Large intestine (tissue), 3 donors: ENCODE results near the gene GALNT6. TPM values are rescaled to one million over a fixed set of nuclear protein-coding genes. Genes with fewer than 3 reads are reported as not detected.
A peak's percentile ranks its signal among the peaks of the same experiment; 100 is the strongest.

ENCODE experiments used
- DNase-seq, 2 donors: peaks; one replicate each; pipeline versions ENCODE4 v3.0.0 to v3.0.0-alpha.2; 2013
- H3K27ac ChIP-seq: one replicate; pipeline ENCODE4 v1.5.1; 2013; ENCODE audit warnings: low read length
- H3K27me3 ChIP-seq: 2 replicates; pipeline ENCODE4 v1.6.1; 2013; ENCODE audit warnings: low read length; ENCODE audit not compliant: control insufficient read depth, insufficient read depth
- H3K36me3 ChIP-seq: 2 replicates; pipeline ENCODE4 v1.6.1; 2013; ENCODE audit warnings: low read length; ENCODE audit not compliant: control insufficient read depth, insufficient read depth
- H3K4me1 ChIP-seq: one replicate; pipeline ENCODE4 v1.6.1; 2013; ENCODE audit warnings: low read length; ENCODE audit not compliant: control insufficient read depth, insufficient read depth
- H3K4me3 ChIP-seq: one replicate; pipeline ENCODE4 v1.5.1; 2013; ENCODE audit warnings: low read length
- H3K9me3 ChIP-seq: one replicate; pipeline ENCODE4 v1.6.1; 2013; ENCODE audit warnings: mild to moderate bottlenecking, low read depth, low read length, moderate library complexity; ENCODE audit not compliant: control insufficient read depth
- WGBS: methylation state at CpG from one replicate; pipeline ENCODE4 v1.1.5; 2013; ENCODE audit warnings: low lambda C conversion rate; ENCODE audit not compliant: insufficient coverage; 5-methylcytosine and 5-hydroxymethylcytosine counted together
- polyA plus RNA-seq: library from polyadenylated mRNA; unstranded; fragments of 120-200 nt; gene quantifications from one replicate; pipeline ENCODE4 v1.2.1, GENCODE V29; 2013

The GALNT6 gene
- polyA plus RNA-seq, 1 donor = 31.1 TPM

- 83% methylated on average over 2 of the region's 4 CpGs for WGBS
- Histone ChIP-seq H3K27me3 (no peaks in the 10 kb centered on the region), H3K27ac (no peak overlapping the region), H3K4me1 (peaks cover 9% of the 10 kb centered on the region), H3K4me3 (no peak overlapping the region), H3K36me3 (peaks cover 46% of the 10 kb centered on the region), H3K9me3 (no peaks in the 10 kb centered on the region)
- DNase-seq = no peak
Measured at GRCh38 chr12:51359851-51360250, 31.4 kb downstream of the GALNT6 start.

GRCh38 chr12:51358496-51358895 is 32.7 kb downstream of the GALNT6 start:
- Histone ChIP-seq H3K27me3 (no peaks in the 10 kb centered on the region), H3K4me3 (no peak overlapping the region), H3K27ac (no peak overlapping the region), H3K9me3 (no peaks in the 10 kb centered on the region), H3K4me1 (no peaks in the 10 kb centered on the region), H3K36me3 (peaks cover 38% of the 10 kb centered on the region)
- no peak for DNase-seq
- WGBS = no CpG with 5 or more reads among the region's 8 CpGs

GRCh38 chr12:51357374-51358047 is 33.7 kb downstream of the GALNT6 start:
- Histone ChIP-seq H3K27ac (no peak overlapping the region), H3K4me1 (no peaks in the 10 kb centered on the region), H3K36me3 (peaks cover 34% of the 10 kb centered on the region), H3K9me3 (no peaks in the 10 kb centered on the region), H3K4me3 (no peak overlapping the region), H3K27me3 (no peaks in the 10 kb centered on the region)
- DNase-seq = no peak
- no CpG with 5 or more reads among the region's 10 CpGs for WGBS

GRCh38 chr12:51351913-51352532 is 39.2 kb downstream of the GALNT6 start:
- no peak overlapping the region for H3K27ac ChIP-seq
- no peaks in the 10 kb centered on the region for H3K27me3 ChIP-seq
- H3K36me3 ChIP-seq = peaks cover 6% of the 10 kb centered on the region
- peak; percentile 31 to 33 for DNase-seq
- H3K4me3 ChIP-seq = no peak overlapping the region
- 40% methylated on average over 4 of the region's 11 CpGs for WGBS
- H3K9me3 ChIP-seq = no peaks in the 10 kb centered on the region
- H3K4me1 ChIP-seq = no peaks in the 10 kb centered on the region

- Histone ChIP-seq H3K27me3 (no peaks in the 10 kb centered on the region), H3K36me3 (no peaks in the 10 kb centered on the region), H3K4me1 (no peaks in the 10 kb centered on the region), H3K27ac (no peak overlapping the region), H3K4me3 (no peak overlapping the region), H3K9me3 (no peaks in the 10 kb centered on the region)
- no peak for DNase-seq
- WGBS = no CpG with 5 or more reads among the region's 5 CpGs
Measured at GRCh38 chr12:51349026-51349425, 42.2 kb downstream of the GALNT6 start.

GRCh38 chr12:51348116-51348515 is 43.1 kb downstream of the GALNT6 start:
- no CpG with 5 or more reads among the region's 4 CpGs for WGBS

GRCh38 chr12:51346581-51346980 is 44.6 kb downstream of the GALNT6 start, which contains the start of gene CELA1:
CELA1 (minus strand) TSS chr12:51346679; CDS start chr12:51346638, 41 bp downstream.
- Histone ChIP-seq H3K27ac (no peak within 1 kb of the TSS), H3K4me3 (no peak within 1 kb of the TSS), H3K36me3 (no peaks in the 10 kb centered on the region), H3K4me1 (no peaks in the 10 kb centered on the region), H3K27me3 (no peaks in the 10 kb centered on the region), H3K9me3 (no peaks in the 10 kb centered on the region)
- DNase-seq = no peak
- WGBS = no CpG with 5 or more reads among the region's 3 CpGs

More at GRCh38 chr12:51348116-51348515, 43.1 kb downstream of the GALNT6 start:
- DNase-seq = no peak
- Histone ChIP-seq H3K27me3 (no peaks in the 10 kb centered on the region), H3K36me3 (no peaks in the 10 kb centered on the region), H3K27ac (no peak overlapping the region), H3K9me3 (no peaks in the 10 kb centered on the region), H3K4me1 (no peaks in the 10 kb centered on the region), H3K4me3 (no peak overlapping the region)

GRCh38 chr12:51345681-51346080 is 45.5 kb downstream of the GALNT6 start:
- no peak for DNase-seq
- Histone ChIP-seq H3K4me1 (no peaks in the 10 kb centered on the region), H3K36me3 (no peaks in the 10 kb centered on the region), H3K27ac (no peak overlapping the region), H3K27me3 (no peaks in the 10 kb centered on the region), H3K4me3 (no peak overlapping the region), H3K9me3 (no peaks in the 10 kb centered on the region)
- WGBS = no CpG with 5 or more reads among the region's 7 CpGs

- no CpG with 5 or more reads among the region's 2 CpGs for WGBS
- H3K9me3 ChIP-seq = no peaks in the 10 kb centered on the region
- no peaks in the 10 kb centered on the region for H3K4me1 ChIP-seq
- DNase-seq = no peak
- no peaks in the 10 kb centered on the region for H3K27me3 ChIP-seq
- H3K36me3 ChIP-seq = no peaks in the 10 kb centered on the region
- H3K27ac ChIP-seq = no peak overlapping the region
- H3K4me3 ChIP-seq = no peak overlapping the region
Measured at GRCh38 chr12:51343201-51343600, 48.0 kb downstream of the GALNT6 start.

- no peaks in the 10 kb centered on the region for H3K4me1 ChIP-seq
- no CpG with 5 or more reads among the region's 10 CpGs for WGBS
Measured at GRCh38 chr12:51342416-51342815, 48.8 kb downstream of the GALNT6 start.

More at GRCh38 chr12:51342416-51342815, 48.8 kb downstream of the GALNT6 start:
- no peak overlapping the region for H3K4me3 ChIP-seq
- H3K27me3 ChIP-seq = no peaks in the 10 kb centered on the region
- no peaks in the 10 kb centered on the region for H3K36me3 ChIP-seq
- H3K9me3 ChIP-seq = no peaks in the 10 kb centered on the region
- no peak for DNase-seq
- H3K27ac ChIP-seq = no peak overlapping the region
